Liver (tissue), 3 donors: ENCODE results near the gene GAL.

Experiments used
- CTCF ChIP-seq: fragments of 150-350 bp; IDR thresholded peaks from 2 replicates; pipeline ENCODE4 v1.5.1; 2017; ENCODE audit warnings: improper control_type of control experiment, low read depth, low read length; ENCODE audit not compliant: missing input control
- GABPA ChIP-seq, 2 donors: IDR thresholded peaks in 1 of 2; conservative IDR thresholded peaks in 1 of 2; 2 replicates each; pipeline ENCODE4 v1.6.1; 2016; ENCODE audit warnings: antibody characterized with exemption in 2 of 2, mild to moderate bottlenecking in 1 of 2, moderate library complexity in 1 of 2
- HNF4G ChIP-seq: IDR thresholded peaks from 2 replicates; pipeline ENCODE4 v1.6.1; 2016; ENCODE audit warnings: antibody characterized with exemption
- JUND ChIP-seq, 2 donors: IDR thresholded peaks; 2 replicates each; pipeline ENCODE4 v1.6.1; 2016; ENCODE audit warnings: antibody characterized with exemption in 2 of 2
- RXRA ChIP-seq, 2 donors: IDR thresholded peaks; 2 replicates each; pipeline ENCODE4 v1.6.1; 2017 to 2018; ENCODE audit warnings: antibody characterized with exemption in 2 of 2, mild to moderate bottlenecking in 1 of 2
- SP1 ChIP-seq: IDR thresholded peaks from 2 replicates; pipeline ENCODE4 v1.6.1; 2018; ENCODE audit warnings: antibody characterized with exemption, mild to moderate bottlenecking
- TAF1 ChIP-seq: conservative IDR thresholded peaks from 2 replicates; pipeline ENCODE4 v1.6.1; 2016; ENCODE audit warnings: antibody characterized with exemption, mild to moderate bottlenecking
- TF ChIP-seq, protein P1 (sequence below): IDR thresholded peaks from 2 replicates; pipeline ENCODE4 v1.6.1; 2016; ENCODE audit warnings: antibody characterized with exemption, mild to moderate bottlenecking
- TF ChIP-seq, protein P2 (sequence below): IDR thresholded peaks from 2 replicates; pipeline ENCODE4 v1.6.1; 2016; ENCODE audit warnings: antibody characterized with exemption
- donor health status: healthy.
- donor health status: healthy.

DNA sequence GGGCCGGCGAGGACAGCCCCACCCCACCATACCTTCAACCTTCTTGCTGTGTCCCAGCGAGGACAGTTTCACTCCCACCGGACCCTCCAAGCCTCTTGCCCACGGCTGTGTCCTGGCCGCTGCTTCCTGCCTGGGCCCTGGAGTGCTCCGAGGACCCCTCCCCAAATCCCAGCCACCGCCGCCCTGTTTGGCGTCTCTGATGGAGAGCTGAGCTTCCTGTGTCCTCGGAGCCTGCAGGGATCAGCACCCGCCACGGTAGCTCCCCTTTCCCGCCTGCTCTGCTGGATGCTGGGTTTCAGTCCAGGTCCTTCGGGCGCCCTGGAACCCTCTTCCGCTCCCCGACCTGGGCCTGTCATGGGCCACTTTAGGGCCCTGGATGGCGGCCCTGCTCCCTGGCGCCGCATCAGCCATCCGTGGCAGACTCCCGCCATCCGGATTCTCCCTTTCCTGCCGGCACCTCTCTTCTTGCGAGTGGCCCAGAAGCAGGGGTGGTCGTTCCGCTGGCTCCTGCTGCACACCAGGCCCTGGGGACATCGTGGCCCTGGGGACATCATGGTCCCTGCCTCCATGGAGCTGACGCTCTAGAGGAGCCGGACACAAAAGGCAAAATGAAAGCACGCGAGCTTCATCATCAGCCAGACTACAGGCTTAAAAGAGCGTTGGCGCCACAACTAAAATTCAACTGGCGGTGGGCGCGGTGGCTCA is 34.3 kb upstream of the GAL start:
- no peak for TF ChIP-seq CTCF
- TF ChIP-seq, protein P1, sequence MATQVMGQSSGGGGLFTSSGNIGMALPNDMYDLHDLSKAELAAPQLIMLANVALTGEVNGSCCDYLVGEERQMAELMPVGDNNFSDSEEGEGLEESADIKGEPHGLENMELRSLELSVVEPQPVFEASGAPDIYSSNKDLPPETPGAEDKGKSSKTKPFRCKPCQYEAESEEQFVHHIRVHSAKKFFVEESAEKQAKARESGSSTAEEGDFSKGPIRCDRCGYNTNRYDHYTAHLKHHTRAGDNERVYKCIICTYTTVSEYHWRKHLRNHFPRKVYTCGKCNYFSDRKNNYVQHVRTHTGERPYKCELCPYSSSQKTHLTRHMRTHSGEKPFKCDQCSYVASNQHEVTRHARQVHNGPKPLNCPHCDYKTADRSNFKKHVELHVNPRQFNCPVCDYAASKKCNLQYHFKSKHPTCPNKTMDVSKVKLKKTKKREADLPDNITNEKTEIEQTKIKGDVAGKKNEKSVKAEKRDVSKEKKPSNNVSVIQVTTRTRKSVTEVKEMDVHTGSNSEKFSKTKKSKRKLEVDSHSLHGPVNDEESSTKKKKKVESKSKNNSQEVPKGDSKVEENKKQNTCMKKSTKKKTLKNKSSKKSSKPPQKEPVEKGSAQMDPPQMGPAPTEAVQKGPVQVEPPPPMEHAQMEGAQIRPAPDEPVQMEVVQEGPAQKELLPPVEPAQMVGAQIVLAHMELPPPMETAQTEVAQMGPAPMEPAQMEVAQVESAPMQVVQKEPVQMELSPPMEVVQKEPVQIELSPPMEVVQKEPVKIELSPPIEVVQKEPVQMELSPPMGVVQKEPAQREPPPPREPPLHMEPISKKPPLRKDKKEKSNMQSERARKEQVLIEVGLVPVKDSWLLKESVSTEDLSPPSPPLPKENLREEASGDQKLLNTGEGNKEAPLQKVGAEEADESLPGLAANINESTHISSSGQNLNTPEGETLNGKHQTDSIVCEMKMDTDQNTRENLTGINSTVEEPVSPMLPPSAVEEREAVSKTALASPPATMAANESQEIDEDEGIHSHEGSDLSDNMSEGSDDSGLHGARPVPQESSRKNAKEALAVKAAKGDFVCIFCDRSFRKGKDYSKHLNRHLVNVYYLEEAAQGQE: no peak
- TF ChIP-seq, protein P2, sequence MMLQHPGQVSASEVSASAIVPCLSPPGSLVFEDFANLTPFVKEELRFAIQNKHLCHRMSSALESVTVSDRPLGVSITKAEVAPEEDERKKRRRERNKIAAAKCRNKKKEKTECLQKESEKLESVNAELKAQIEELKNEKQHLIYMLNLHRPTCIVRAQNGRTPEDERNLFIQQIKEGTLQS: no peak
- TF ChIP-seq HNF4G: no peak
- no peak for TF ChIP-seq GABPA (IDR thresholded peaks at IDR 0.05 in 1 of 2, conservative IDR thresholded peaks at IDR 0.05 in 1 of 2)
- no peak for TF ChIP-seq RXRA (IDR thresholded peaks at IDR 0.05)
- TF ChIP-seq TAF1: no peak
- no peak for TF ChIP-seq JUND (IDR thresholded peaks at IDR 0.05)
- TF ChIP-seq SP1: no peak
